Stimulated activated CD4-positive, alpha-beta T cell treated with anti-CD3 and anti-CD28 coated beads, Interleukin-1b, Interleukin-23, amount 100 ng/mL, for 24 hours (primary cell): Measurements from ENCODE around the gene PCDHGB3.
"Not testable (repeated sequence)": the region's sequence is repeated elsewhere in the genome, so short reads cannot be mapped to it uniquely, and the experiment has no call there.

ENCODE experiments used
- DNase-seq, 4 experiments: peaks; one replicate each; pipeline ENCODE4 v3.0.0-alpha.2; 2020; ENCODE audit warnings: low read depth in 4 of 4, low spot score in 1 of 4

PCDHGB3 gene

GRCh38 chr5:141369994-141370848, at the start of gene PCDHGB3:
Gene PCDHGB3 (plus strand): TSS chr5:141370242. CDS start chr5:141370395, 153 bp downstream.
- peak in 1 of 4 experiments; percentile 8 for DNase-seq

DNA sequence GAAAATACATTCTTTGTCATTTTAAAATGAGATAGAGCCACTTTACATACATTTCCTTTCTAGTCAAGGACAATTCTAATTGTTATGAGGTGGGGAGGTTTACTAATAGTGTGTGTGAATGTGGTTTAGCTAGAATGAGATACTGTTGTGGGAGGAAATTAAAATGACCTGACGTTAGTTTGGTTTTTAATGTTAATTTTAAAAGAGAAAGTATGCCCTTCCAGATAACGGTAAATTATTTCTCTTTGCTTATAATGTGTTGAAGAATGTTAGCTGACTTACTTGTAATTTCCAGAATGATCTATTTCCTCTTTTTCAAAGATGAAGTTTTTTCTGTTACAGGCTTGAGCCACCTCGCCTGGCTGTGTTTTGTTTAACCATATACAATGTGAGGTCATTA, 47.8 kb upstream of the PCDHGB3 start:
- no peak for DNase-seq

- DNase-seq, result peak; percentile 13 to 53 (median 37)
These were observed 43.8 kb upstream of the PCDHGB3 start for GRCh38 chr5:141326088-141326854.

DNA sequence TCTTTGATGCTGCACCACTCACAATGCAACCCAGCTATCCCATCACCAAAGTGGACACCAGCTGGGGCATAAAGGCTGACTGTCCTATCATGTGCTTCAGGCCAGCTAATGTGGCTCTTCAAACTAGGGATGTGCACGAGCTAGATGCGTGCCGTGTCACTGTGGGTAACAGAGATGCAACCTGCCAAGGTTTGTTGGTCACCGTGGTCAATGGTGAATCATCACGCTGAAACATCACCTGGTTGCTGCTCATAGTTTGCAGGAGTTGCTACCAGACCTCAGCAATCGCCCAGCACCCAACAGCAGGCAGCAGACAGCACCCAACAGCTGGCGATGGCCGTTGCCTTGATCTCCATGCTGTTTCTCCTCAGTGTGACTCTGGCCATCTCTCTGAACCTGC, 41.8 kb upstream of the PCDHGB3 start:
- DNase-seq, result no peak

DNA sequence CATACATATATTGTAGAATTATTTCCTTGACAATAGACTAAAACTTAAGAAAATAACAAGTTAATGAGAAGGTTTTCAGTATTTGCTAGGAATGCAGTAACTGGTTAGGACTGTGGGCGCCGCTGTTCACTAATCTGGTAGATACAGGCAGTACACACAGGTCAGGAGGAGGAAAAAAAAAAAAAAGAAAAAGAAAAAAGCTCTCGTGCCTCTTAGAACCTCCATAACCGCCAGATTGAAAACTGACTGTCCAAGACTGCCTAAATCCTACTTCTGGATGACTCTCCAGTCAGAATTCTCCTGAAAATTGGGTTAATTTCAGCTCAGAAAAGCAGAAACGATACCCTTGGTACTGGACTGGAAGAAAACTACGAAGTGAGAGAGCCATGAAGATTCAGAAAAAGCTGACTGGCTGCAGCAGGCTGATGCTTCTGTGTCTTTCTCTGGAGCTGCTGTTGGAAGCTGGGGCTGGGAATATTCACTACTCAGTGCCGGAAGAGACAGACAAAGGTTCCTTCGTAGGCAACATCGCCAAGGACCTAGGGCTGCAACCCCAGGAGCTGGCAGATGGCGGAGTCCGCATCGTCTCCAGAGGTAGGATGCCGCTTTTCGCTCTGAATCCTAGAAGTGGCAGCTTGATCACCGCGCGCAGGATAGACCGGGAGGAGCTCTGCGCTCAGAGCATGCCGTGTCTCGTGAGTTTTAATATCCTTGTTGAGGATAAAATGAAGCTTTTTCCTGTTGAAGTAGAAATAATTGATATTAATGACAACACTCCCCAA, 39.6 kb upstream of the PCDHGB3 start, which contains the start of gene PCDHGA1:
TSS of gene PCDHGA1 (plus strand) at position 216 of the 782 bp plus-strand sequence.
- no peak for DNase-seq

DNA sequence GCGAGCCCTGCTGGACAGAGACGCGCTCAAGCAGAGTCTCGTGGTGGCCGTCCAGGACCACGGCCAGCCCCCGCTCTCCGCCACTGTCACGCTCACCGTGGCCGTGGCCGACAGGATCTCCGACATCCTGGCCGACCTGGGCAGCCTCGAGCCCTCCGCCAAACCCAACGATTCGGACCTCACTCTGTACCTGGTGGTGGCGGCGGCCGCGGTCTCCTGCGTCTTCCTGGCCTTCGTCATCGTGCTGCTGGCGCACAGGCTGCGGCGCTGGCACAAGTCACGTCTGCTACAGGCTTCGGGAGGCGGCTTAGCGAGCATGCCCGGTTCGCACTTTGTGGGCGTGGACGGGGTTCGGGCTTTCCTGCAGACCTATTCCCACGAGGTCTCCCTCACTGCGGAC, 37.5 kb upstream of the PCDHGB3 start:
- not testable (repeated sequence) for DNase-seq

DNA sequence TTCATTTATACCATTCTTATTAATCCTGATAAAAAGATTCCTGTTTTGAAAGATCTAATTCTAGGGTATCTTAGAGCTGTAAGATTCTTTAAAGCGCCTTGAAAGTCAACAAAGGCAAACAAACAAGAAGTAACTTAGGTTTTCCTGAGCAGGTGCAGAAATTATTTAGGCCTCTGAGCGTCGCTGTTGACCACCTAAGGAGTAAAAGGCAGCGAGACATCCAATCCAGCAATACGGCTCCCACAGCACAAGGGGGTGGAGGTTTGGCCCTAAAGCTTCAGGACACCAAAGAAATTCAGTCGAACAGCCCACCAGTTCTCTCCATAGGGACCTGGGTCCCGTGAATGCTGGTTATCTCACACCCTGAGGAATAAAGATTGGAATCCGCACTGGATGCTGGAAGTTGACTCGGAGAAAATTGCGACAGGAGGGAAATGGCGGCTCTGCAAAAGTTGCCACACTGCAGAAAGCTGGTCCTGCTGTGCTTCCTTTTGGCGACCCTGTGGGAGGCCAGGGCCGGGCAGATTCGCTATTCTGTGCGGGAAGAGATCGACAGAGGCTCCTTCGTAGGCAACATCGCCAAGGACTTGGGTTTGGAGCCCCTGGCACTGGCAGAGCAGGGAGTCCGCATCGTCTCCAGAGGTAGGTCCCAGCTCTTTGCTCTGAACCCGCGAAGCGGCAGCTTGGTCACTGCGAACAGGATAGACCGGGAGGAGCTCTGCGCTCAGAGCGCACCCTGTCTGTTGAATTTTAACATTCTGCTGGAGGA, 31.3 kb upstream of the PCDHGB3 start, which contains the start of gene PCDHGA2:
TSS of gene PCDHGA2 (plus strand) at position 223 of the 769 bp plus-strand sequence.
- no peak for DNase-seq

DNA sequence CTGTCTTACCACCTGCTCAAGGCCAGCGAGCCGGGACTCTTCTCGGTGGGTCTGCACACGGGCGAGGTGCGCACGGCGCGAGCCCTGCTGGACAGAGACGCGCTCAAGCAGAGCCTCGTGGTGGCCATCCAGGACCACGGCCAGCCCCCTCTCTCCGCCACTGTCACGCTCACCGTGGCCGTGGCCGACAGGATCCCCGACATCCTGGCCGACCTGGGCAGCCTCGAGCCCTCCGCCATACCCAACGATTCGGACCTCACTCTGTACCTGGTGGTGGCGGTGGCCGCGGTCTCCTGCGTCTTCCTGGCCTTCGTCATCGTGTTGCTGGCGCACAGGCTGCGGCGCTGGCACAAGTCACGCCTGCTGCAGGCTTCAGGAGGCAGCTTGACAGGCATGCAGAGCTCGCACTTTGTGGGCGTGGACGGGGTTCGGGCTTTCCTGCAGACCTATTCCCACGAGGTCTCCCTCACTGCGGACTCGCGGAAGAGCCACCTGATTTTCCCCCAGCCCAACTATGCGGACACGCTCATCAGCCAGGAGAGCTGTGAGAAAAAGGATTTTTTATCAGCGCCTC, 29.2 kb upstream of the PCDHGB3 start:
- not testable (repeated sequence) for DNase-seq

GRCh38 chr5:141342773-141343172, 27.3 kb upstream of the PCDHGB3 start:
- no peak for DNase-seq

- DNase-seq, result no peak
These were observed 26.6 kb upstream of the PCDHGB3 start, which contains the start of gene PCDHGA3 for GRCh38 chr5:141343242-141343952. Gene PCDHGA3 (plus strand): TSS chr5:141343829. CDS start chr5:141344034, 205 bp downstream.

- no peak for DNase-seq
These were observed 26.0 kb upstream of the PCDHGB3 start for GRCh38 chr5:141343953-141344463.

DNA sequence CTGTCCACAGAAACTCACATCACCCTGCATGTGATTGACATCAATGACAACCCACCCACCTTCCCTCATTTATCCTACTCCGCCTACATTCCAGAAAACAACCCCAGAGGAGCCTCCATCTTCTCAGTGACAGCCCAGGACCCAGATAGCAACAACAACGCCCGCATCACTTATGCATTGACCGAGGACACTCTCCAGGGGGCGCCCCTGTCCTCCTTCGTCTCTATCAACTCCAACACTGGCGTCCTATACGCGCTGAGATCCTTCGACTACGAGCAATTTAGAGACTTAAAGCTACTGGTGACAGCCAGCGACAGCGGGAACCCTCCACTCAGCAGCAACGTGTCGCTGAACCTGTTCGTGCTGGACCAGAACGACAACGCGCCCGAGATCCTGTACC, 24.7 kb upstream of the PCDHGB3 start:
- DNase-seq, result no peak

DNA sequence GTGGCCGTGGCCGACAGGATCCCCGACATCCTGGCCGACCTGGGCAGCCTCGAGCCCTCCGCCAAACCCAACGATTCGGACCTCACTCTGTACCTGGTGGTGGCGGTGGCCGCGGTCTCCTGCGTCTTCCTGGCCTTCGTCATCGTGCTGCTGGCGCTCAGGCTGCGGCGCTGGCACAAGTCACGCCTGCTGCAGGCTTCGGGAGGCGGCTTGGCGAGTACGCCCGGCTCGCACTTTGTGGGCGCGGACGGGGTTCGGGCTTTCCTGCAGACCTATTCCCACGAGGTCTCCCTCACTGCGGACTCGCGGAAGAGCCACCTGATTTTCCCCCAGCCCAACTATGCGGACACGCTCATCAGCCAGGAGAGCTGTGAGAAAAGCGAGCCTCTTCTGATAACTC, 24.0 kb upstream of the PCDHGB3 start:
- DNase-seq, result not testable (repeated sequence)

DNA sequence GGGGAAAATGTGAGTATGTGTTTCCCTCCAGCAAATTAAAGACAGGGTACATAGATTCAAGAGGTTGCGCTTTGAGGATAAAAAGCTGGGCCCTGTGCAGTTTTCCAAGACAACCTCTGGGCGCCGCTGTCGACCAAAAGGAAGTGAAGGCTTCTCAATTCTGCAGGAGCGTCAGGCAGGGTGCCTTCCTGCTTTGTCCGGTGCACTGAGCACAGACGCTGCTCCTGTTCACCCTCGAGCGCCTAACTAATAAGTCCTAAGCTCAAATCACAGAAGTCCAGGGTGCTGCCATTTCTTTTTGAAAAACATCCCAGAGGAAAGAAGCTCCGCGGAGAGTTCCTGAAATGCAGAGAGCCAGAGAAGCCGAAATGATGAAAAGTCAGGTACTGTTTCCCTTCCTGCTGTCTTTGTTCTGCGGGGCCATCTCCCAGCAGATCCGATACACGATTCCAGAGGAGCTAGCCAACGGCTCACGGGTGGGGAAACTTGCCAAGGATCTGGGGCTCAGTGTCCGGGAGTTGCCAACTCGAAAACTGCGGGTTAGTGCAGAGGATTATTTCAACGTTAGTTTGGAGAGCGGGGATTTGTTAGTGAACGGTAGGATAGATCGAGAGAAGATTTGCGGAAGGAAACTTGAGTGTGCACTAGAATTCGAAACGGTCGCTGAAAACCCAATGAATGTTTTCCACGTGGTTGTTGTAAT, 20.0 kb upstream of the PCDHGB3 start, which contains the start of gene PCDHGB1:
TSS of gene PCDHGB1 (plus strand) at position 183 of the 703 bp plus-strand sequence. CDS start at position 345, 162 bp downstream.
- no peak for DNase-seq

- no peak for DNase-seq
These were observed 18.5 kb upstream of the PCDHGB3 start for GRCh38 chr5:141351591-141351990.

GRCh38 chr5:141354900-141355469, 15.1 kb upstream of the PCDHGB3 start, which contains the start of gene PCDHGA4:
Gene PCDHGA4 (plus strand): TSS chr5:141355021. CDS start chr5:141355108, 87 bp downstream.
- no peak for DNase-seq

GRCh38 chr5:141355641-141356040, 14.4 kb upstream of the PCDHGB3 start:
- no peak for DNase-seq

- no peak for DNase-seq
These were observed 13.9 kb upstream of the PCDHGB3 start for GRCh38 chr5:141356133-141356532.
